Measurements from ENCODE around the gene ALDH8A1.

Gene ALDH8A1

Small RNA genes lying within 50 kb of the gene (microRNA-seq; reads per million reads assigned to microRNA genes)
- 1.8 reads per million for gene MIR3662

All from HL-60 (cell line).